NCI-H82 treated with DMSO at 0.1 percent for 48 hours (cell line): ENCODE data around the gene ME1.
"Not testable (repeated sequence)": the region's sequence is repeated elsewhere in the genome, so short reads cannot be mapped to it uniquely, and the experiment has no call there.

ENCODE experiments used
- DNase-seq: peaks from one replicate; lab custom pipeline; 2025; ENCODE audit not compliant: unreplicated experiment; lab: John Stamatoyannopoulos, UW

Gene ME1

DNA sequence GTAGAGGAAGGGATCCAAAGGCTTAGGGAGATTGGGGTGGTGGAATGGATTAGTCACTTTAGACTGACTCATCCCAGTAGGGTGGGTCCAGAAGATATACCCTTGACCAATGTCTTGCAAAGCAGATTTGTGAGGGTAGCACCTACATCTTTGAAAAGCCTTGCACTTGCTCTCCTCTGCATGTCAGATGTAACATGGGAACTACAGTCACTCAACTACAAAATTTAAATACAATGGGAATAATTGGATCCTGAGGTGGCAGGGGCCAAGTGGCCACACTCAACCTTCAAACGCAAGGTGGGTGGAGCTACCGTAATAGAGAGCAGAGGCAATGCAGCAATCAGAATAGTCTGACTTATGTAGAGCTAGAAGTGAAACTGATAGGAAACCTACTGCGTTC is 71.2 kb downstream of the ME1 start:
- DNase-seq: no peak

DNA sequence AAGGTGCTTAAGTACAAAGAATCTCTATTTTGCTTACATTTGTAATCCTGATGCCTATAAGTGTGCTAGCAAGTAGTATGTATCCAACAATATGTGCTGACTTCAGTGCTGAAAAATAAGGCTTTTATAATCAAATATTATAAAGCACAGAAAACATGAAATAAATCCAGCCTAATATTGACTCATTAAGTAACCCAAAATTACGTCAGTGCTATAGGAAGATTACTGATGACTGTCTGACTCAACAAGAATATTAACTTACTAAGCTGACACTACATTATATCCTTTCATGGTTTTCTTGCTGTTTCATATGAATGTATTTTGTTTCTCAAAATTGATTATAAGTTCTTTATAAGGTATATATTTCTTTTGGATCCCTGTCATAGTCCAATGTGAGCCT is 76.1 kb downstream of the ME1 start:
- DNase-seq: no peak

DNA sequence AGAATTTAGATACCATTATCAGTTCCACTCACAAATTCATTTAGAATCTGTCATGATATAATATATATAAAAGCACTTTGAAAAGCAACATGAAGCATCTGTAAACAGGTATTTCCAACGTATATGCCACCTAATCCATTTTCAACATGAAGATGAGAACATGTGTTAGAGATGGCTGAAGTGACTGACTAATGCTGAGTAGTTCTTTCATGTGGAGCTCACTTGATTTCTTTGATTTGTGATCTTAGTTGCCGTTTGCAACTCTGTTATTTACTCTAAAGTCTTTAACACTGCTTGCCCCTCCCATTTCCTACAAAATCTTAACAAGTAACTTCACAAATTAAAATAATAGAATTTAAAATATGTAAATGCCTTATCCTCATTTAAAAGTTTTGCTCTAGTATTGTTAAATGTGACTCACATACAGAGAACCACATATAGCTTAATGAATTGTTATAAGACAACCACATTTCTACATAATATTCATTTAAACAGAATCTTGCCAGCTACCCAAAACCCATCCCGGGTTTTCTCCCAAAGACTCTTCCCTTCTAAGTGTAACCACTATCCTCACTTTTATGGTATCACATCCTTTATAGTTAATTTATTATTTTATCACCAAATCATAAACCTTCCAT is 78.3 kb downstream of the ME1 start:
- DNase-seq: no peak

DNA sequence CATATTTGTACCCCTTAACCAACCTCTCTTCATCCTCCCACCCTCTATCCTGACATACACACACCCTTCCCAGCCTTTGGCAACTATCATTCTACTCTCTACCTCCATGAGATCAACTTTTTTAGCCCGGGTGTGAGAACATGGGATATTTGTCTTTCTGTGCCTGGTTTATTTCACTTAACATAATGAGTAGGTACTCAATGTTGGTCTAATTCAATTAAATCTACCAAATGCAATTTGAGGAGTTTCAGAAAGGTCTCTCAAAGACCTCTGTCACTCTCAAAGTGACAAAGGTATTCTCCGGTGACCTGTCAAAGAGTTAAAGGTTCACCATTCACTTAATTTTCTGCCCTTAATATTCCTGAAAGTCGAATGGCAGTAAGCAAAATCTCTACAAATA is 87.7 kb downstream of the ME1 start:
- no peak for DNase-seq

DNA sequence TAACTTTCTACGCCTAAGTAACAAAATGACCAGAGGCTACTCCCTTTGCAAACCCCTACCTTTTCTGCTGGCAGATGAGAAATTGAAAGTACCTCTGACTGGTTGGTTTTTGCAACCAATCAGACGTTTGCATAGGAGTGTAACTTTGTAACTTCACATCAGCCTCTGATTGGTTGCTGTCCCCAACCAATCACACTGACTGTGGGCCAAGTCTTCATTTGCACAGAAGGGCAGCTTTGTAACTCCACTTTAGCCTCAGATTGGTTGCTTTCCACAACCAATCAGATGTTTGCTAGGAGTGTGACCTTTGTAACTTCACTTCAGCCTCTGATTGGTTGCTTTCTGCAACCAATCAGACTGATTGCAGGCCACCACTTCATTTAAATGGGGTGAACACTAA is 89.1 kb downstream of the ME1 start:
- no peak for DNase-seq

DNA sequence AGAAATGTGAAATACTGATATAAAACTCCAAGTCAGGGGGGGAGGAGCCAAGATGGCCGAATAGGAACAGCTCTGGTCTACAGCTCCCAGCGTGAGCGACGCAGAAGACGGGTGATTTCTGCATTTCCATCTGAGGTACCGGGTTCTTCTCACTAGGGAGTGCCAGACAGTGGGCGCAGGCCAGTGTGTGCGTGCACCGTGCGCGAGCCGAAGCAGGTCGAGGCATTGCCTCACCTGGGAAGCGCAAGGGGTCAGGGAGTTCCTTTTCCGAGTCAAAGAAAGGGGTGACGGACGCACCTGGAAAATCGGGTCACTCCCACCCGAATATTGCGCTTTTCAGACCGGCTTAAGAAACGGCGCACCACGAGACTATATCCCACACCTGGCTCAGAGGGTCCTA is 96.9 kb downstream of the ME1 start:
- DNase-seq: not testable (repeated sequence)

DNA sequence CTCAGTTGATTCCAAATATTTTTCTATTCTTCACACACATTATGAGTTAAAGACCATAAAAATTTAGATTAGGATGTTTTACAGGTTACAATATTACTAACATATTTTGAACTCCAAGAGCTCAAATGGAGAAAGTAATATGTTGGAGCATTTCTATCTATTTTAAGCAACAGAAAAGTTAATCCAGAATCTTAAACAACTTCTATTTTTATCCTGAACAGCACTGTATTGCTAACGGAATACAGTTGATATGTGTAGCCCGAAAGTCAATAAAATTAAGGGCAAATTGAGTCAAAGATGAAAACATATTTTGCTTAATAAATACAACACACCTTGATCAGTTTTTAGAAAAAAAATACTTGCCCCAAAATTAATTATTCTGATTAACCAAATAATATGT is 97.4 kb downstream of the ME1 start:
- no peak for DNase-seq

DNA sequence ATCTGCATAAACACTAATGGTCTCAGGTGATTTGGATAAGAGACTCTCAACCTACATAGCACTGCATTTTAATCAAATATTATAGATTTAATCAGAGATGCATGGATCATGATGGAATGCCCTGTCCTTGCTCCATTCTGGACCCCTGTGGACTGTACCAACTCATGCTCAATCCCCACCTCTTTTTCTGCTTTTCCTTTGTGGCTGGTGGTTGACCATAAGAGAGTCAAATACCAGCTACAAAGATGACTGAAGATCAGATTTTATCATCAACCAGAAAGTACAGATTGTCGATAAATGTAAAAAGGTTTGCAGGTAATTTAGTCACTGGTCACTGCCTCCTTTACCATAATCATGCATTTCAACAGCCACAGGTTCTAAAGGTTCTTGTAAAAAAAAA is 116.2 kb downstream of the ME1 start:
- no peak for DNase-seq

DNA sequence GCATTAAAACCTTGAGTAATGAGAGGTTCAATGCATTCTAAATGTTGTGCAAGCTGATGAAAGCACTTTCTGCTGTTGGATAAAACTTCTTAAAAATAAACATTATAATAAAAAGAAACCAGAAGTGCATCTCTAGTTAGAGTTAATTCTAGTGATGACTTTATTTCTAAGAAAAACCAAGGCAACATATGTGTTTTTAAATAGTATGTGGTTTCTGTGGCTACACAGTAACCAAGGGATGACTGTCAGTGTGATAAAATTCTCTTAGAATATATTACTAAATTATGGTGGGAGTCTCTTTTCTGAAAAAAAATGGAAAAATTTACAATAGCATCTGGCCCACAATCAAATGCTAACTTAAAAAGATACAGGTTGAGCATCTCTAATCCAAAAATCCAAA is 117.0 kb downstream of the ME1 start:
- DNase-seq: no peak

DNA sequence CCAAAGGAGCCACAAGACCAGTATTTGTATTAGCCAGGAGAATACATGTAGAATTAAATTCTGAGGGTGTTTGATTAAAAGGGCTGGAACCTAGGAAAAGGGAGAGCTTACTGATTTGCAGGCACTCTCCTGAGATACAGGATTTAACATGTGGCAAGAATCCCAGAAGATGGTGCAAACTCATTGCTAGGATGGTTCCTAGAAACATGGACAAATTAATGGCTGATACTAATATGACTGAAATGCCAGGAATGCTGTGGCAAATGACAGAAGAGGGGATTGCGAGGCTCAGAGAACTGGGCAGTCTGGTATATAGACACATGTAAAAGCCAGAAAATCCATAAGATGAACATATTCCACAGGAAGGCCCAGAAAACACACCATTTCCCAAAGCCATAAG is 119.6 kb downstream of the ME1 start:
- no peak for DNase-seq

DNA sequence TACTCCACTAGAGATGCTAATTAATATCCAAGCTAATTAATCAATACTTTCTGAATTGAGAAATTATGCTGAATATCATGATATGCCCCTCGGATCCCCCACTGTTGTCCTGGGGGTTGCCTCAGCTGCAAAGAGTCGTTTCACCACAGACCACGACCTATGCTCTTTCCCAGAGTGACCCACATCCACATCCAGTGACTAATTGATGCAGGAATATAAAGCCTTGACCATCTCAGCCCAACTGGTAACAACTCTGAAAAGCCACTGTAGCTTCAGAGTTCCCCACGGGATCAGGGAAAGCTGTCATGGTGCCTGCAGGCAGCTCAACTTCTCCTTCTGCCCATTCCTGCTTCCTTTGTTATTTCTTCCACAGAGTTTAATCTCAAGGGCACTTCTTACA is 120.8 kb downstream of the ME1 start:
- DNase-seq: no peak

DNA sequence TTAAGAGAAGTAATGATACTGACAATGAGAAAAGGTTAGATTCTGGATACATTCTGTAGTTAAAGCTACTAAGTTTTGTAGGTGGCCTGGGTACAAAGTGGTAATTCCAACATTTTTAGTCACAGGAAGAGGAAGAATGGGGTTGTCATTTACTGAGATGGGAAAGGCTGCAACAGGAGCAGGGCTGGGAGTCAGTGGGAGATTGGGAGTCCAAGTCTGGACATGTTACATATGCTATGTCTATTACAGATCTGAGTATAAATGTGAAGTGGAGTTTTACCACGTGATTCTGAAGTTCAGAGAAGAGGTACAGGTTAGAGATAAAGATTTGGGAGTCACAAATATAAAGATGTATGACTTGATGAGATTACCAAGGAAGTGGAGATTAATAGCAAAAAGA is 121.5 kb downstream of the ME1 start:
- DNase-seq: no peak

DNA sequence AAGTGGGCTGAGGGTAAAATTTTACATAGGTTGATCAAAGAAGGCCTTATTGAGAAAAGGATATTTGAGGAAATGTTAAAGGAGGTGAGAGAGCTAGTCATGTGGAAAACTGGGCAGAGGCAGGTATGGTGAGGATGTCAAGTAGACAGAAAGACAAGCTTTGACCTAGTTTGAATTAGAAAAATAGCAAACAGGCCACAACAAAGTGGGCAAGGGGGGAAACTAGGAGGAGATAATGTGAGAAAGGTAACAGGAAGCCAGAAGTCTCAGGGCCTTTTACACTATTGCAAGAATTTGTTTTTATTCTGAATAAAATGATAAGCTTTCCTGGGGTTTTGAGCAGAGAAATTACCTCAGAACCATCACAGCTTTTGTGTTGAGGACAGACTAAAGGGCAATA is 122.0 kb downstream of the ME1 start:
- DNase-seq: no peak

DNA sequence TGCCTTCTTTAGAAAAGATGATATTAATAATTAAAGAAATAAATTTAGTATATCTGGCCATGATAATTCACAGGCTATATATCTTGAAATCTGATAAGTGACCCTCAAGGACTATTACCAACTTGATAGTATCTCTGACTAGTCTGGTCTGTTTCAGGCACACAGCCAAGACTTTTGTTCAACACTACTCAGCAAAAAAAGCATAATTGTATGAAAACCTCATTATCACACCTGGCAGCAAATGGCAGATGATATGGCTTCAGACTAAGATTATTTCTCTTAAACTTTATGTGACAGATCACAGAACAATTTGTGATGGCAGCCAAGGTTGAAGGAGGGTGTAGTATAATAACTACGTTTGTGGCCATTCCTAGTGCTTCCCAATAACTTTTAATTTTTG is 123.0 kb downstream of the ME1 start:
- no peak for DNase-seq

DNA sequence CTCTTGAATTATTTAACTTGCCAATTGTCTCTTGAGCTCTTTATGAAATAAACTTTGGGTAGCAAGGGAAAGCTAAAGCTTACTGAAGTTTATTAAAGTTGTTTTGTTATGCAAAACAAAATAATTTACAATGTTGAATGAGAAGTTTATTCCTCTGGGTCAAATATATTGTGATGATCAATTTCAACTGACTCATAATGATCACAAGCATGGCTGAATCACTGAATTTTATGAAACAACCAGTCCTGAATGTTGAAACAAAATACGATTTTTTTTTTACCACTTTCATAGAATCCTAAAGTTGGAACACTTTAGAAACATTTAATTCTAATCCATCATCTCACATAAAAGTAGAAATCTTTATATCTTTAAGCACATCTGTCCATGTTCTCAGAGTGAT is 127.4 kb downstream of the ME1 start:
- no peak for DNase-seq

DNA sequence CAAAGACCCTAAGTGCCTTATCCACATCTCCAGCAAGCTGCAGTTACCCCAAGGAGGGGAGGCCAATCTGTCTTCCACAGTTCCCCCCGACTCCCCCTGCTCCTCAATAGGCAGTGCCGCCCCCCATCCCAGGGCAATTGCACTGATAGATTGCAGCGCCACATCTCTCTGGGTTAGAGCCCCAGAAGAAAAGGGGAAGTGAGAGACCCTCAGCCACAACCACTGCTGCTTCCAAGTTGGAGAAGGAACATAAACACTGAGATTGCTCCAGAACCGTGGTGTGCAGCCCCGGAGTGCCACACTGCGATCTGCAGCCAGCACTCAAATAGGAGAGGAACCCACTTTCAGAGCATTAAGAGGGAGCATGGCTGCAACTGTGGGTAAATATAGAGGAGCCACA is 136.2 kb downstream of the ME1 start:
- no peak for DNase-seq

DNA sequence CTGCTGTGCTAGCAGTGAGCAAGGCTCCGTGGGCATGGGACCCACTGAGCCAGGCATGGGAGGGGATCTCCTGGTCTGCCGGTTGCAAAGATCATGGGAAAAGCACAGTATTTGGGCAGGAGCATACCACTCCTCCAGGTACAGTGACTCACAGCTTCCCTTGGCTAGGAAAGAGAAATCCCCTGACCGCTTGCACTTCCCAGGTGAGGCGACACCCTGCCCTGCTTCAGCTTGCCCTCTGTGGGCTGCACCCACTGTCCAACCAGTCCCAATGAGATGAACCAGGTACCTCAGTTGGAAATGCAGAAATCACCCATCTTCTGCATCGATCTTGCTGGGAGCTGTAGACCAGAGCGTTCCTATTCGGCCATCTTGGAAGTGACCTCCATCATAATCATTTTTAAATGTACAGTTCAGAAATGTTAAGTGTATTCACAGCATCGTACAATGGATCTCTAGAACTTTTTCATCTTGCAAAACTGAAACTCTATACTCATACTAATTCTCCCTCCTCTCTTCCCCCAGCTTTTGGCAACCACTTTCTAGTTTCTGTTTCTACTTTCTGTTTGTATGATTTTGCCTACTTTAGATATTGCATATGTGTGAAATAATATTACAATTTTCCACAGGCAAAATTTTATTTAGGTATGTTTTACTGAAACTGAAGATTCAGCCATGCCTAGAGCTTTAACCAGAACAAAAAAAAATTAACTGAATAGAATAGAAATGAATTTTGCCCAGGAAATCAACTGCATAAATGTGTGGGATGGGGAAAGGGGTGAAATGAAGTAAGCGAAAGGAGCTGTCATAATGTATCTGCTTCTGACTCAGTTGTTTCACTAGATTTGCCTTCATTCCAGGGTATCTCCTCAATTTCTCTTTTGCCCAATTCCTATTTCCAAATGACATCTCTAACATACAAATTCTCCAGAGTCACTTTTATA is 137.7 kb downstream of the ME1 start:
- no peak for DNase-seq

DNA sequence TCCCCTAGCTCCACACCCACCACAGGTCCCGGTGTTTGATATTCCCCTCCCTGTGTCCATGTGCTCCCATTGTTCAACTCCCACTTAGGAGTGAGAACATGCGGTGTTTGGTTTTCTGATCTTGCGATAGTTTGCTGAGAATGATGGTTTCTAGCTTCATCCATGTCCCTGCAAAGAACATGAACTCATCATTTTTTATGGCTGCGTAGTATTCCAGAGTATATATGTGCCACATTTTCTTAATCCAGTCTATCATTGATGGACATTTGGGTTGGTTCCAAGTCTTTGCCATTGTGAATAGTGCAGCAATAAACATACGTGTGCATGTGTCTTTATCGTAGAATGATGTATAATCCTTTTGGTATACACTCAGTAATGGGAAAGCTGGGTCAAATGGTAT is 143.6 kb downstream of the ME1 start:
- not testable (repeated sequence) for DNase-seq

DNA sequence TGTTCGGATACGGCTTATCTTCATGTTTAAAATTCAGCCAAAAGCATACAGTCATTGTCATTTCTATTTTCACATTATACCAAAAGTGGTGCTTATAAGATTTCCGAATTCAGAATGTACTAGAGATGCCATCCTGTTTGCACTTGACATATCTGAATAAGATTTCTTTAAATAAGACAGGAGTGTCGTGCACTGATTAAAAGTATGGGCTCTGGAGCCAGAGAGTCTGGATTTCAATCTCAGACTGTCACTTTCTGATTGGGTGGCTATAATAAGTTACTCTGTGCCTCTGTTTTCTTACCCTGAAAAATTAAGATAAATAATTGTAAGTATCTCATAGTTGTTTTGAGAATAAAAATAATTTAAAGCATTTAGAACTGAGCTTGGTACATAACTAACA is 144.9 kb downstream of the ME1 start:
- no peak for DNase-seq

DNA sequence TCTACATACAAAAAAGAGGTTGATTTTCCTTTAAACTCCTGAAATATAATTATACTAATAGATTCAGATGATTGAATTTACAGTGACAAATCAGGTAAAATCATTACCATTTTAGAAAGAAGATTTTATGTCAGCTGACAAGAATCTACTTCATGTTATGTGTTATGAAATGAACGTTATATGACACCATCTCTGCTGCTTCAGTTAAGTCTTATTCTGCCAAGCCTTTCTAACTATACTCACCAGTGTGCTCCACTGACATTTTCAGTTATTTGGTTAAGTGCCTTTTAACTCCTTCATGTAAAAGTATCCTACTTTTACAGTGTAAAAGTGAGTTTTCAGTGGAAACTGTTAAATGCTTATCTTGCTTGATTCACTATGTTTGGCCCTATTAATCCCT is 157.3 kb downstream of the ME1 start:
- no peak for DNase-seq

DNA sequence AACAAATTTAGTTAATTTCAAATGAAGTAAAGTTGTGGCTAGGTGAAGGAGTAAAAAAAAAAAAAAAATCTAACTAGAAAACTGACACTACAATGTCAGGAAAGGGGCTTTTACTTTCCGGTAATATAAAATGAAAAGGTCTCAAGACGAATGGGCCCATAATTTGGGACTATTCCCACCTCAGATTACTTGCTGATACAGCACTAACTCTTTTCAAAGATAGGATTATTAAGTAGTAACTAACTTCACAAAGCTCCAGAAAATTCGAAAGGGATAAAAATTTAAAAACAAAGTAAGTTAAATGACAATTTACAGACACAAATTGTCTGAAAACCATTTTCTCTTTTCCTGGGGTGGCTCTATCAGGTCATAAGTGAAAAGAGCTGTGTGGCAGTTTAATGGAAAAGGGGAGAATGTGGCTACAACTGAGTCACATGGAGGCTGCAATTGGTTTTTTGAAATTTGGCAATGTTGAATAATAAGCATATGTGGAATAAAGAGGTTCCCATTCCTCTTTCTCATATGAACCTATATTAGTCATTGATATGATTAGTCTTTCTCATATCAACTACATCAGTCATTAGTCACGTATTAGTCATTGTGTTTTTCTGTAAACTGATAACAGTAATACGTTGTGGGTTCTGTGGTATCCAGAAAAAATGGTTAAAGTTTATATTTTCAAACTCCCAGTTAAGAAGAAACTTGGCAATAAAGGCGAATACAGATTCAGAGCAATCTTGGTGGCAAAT is 159.7 kb downstream of the ME1 start:
- no peak for DNase-seq

DNA sequence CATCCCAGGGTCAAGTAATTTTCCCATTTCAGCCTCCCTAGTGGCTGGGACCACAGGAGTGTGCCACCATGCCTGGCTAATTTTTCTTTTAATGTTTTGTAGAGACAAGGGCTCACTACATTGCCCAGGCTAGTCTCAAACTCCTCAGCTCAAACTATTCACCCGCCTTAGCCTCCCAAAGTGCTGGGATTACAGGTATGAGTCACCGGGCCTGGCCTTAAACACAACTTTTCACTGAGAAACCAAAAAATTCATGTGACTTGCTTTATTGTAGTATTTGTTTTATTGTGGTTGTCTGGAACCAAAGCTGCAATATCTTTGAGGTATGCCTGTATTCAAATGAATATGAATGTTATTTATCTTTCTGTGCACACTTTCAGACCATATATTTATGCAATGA is 165.5 kb downstream of the ME1 start:
- no peak for DNase-seq
